ENCODE measurements around the gene DOK7. TPM values are rescaled to one million over a fixed set of nuclear protein-coding genes. Genes with fewer than 3 reads are reported as not detected.
A peak's percentile ranks its signal among the peaks of the same experiment; 100 is the strongest.

DOK7 gene, protein sequence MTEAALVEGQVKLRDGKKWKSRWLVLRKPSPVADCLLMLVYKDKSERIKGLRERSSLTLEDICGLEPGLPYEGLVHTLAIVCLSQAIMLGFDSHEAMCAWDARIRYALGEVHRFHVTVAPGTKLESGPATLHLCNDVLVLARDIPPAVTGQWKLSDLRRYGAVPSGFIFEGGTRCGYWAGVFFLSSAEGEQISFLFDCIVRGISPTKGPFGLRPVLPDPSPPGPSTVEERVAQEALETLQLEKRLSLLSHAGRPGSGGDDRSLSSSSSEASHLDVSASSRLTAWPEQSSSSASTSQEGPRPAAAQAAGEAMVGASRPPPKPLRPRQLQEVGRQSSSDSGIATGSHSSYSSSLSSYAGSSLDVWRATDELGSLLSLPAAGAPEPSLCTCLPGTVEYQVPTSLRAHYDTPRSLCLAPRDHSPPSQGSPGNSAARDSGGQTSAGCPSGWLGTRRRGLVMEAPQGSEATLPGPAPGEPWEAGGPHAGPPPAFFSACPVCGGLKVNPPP
- total RNA-seq, result not detected

DNA sequence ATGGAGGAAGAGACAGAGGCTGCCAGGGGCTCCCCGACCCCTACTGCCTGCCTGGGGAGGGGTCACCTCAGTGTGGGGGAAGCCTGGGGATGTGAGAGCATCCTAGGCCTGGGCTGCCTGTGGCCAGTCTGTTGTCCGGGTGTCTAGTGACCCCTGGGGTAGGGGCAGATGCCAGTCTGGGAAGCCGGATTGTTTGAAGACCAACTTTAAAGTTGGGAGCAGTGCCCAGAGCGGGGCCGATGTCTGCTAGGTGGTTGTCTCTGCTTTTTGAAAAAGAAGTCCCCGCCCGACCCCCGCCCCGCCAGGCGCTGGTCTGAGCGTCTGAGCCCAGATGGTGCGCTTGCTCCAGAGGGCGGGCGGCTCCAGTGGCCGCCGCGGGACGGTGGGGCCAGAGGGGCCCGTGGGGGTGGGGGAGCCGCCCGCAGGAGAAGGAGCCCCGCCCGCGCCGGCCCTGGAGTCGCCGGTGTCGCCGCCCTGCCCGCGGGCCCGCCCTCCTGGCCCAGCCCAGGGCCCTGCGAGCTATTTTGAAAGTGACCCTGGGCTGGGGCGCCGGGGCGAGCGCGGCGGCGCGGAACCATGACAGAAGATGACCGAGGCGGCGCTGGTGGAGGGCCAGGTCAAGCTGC lies at the start of gene DOK7:
Gene DOK7 (plus strand): TSS at position 517 of the 626 bp plus-strand sequence. CDS start 70 bp downstream, at position 587.
- no peak for ATAC-seq (ENCODE audit: low read depth)
- DNase-seq, result no peak
- no peaks in the 10 kb centered on the region for H3K9me3 Mint-ChIP-seq
- peaks cover 16% of the 10 kb centered on the region for H3K27me3 Mint-ChIP-seq
- no peaks in the 10 kb centered on the region for H3K36me3 Mint-ChIP-seq
- no peaks in the 10 kb centered on the region for H3K4me1 Mint-ChIP-seq
- POLR2A ChIA-PET, result no interaction called here
- no peak within 1 kb of the TSS for H3K27ac Mint-ChIP-seq
- no peak within 1 kb of the TSS for H3K4me3 Mint-ChIP-seq

DNA sequence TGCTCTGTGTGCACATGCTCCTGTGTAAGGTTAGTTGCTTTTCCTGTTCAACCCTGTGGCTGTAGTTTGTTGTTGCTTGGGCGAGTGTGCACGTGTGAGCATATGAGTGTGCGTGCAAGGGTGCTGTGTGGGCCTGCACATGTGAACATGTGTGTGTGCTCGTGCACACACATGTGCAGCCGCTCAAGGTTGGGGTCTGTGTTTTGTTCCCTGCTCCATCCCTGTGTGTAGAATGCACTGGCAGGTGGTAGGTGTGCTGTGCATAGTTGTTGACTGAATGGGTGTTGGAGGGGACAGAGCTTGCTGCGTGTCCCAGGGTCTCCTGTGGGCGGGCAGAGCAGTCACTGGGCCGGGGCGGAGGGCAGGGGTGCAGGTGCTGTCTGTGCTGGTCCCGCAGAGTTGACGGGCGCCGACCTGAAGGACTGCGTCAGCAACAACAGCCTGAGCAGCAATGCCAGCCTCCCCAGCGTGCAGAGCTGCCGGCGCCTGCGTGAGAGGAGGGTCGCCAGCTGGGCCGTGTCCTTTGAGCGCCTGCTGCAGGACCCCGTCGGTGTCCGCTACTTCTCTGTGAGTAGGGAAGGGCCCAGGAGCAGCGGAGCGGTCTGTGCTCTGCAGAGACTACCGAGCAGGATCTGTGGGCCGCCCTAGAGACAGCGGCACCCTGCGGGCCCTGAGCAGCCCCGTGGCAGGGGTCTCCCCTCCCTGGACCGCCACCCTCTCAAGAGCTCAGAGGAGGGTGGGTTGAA lies 49.3 kb upstream of the DOK7 start:
- Mint-ChIP-seq H3K9me3 (no peaks in the 10 kb centered on the region), H3K4me3 (no peak overlapping the region), H3K27ac (no peak overlapping the region), H3K4me1 (no peaks in the 10 kb centered on the region), H3K36me3 (no peaks in the 10 kb centered on the region), H3K27me3 (no peaks in the 10 kb centered on the region)
- DNase-seq (no peak), ATAC-seq (ENCODE audit: low read depth) (no peak)
- POLR2A ChIA-PET, result no interaction called here

DNA sequence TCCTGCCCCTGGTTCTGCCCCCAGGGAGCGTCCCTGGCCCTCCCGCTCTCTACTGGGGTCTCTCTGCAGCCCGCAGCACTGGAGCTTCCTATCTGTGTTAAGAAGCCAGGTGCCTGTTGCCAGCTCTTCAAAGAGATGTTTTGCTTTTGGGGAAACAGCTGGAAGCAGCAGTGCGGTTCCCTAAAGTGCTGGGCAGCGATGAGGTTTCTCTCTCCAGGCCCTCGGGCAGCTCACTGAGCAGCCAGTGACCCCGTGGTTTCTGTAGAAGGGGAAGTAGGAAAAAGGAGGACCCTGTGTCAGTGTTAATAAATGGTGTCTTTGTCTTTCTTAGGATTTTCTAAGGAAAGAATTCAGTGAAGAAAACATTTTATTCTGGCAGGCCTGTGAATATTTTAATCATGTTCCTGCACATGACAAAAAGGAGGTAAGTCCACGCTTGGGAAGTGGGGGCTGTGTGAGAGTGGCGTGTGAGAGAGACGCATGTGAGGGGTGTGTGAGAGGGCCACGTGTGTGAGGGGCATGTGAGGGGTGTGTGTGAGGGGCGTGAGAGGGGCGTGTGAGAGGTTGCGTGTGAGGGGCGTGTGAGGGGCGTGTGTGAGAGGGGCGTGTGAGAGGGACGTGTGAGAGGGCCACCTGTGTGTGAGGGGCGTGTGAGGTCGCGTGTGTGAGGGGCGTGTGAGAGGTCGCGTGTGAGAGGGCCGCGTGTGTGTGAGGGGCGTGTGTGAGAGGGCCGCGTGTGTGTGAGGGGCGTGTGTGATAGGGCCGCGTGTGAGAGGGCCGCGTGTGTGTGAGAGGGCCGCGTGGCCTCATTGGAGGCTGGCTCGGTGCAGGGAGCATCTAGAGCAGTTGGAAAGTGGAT lies 48.5 kb upstream of the DOK7 start:
- H3K4me1 Mint-ChIP-seq, result no peaks in the 10 kb centered on the region
- no peak overlapping the region for H3K27ac Mint-ChIP-seq

DNA sequence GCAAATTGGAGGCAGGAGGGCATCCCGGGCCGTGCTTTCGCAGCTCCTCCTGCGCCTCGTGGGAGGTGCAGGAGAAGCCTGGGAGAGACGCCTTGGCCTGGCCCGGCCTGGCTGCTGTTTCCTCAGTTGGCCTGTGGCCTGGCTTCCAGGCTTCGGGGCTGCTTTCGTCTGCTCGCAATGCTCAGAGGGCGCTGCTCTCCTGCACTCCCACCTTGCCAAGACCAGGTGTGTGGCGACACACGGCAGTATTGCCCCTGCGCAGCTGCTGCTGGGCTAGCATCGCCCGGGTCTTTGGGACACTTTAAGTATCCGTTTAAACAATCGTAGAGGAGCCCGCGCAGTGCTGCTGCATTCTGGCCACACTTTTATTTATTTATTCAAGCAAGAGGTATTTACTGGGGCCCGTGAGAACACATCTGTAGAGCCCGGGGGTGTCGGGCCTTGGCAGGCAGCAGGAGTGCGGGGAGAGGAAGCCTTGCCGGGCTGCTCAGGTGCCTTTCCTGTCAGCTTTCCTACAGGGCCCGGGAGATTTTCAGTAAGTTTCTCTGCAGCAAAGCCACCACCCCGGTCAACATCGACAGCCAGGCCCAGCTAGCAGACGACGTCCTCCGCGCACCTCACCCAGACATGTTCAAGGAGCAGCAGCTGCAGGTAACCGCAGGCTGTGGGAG lies 47.5 kb upstream of the DOK7 start:
- no peaks in the 10 kb centered on the region for H3K27me3 Mint-ChIP-seq
- no peaks in the 10 kb centered on the region for H3K36me3 Mint-ChIP-seq
- POLR2A ChIA-PET, result no interaction called here
- H3K4me1 Mint-ChIP-seq, result no peaks in the 10 kb centered on the region
- DNase-seq (peak; percentile 9), ATAC-seq (ENCODE audit: low read depth) (no peak)
- H3K27ac Mint-ChIP-seq, result no peak overlapping the region
- H3K4me3 Mint-ChIP-seq, result no peak overlapping the region
- H3K9me3 Mint-ChIP-seq, result no peaks in the 10 kb centered on the region

More for the DNA sequence above, 48.5 kb upstream of the DOK7 start:
- no peak for DNase-seq
- no peaks in the 10 kb centered on the region for H3K36me3 Mint-ChIP-seq
- ATAC-seq (ENCODE audit: low read depth), result no peak
- H3K4me3 Mint-ChIP-seq, result no peak overlapping the region
- POLR2A ChIA-PET, result no interaction called here
- no peaks in the 10 kb centered on the region for H3K9me3 Mint-ChIP-seq
- no peaks in the 10 kb centered on the region for H3K27me3 Mint-ChIP-seq

DNA sequence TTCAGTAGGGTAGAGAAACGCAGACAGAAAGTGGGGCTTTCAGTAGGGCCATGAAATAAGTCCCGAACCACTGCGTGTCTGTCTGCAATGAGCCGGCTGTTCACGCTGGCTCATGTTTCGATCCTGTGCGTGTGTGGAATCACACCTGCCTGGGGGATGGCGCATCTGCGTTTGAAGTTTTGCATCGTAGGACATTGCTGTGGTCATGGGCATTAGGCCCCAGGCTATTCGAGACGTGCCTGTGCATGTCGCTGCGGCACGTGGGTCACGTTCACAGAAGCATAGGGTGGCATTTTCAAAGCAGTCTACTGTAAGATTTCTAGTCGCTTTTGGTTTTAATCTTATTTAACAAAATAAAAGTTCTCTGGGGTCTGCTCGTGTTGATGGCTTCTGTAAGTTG lies 46.8 kb upstream of the DOK7 start:
- POLR2A ChIA-PET, result no interaction called here
- ATAC-seq (ENCODE audit: low read depth) (no peak), DNase-seq (no peak)
- no peak overlapping the region for H3K27ac Mint-ChIP-seq
- H3K9me3 Mint-ChIP-seq, result no peaks in the 10 kb centered on the region
- H3K27me3 Mint-ChIP-seq, result no peaks in the 10 kb centered on the region
- H3K36me3 Mint-ChIP-seq, result no peaks in the 10 kb centered on the region
- H3K4me3 Mint-ChIP-seq, result no peak overlapping the region
- no peaks in the 10 kb centered on the region for H3K4me1 Mint-ChIP-seq

DNA sequence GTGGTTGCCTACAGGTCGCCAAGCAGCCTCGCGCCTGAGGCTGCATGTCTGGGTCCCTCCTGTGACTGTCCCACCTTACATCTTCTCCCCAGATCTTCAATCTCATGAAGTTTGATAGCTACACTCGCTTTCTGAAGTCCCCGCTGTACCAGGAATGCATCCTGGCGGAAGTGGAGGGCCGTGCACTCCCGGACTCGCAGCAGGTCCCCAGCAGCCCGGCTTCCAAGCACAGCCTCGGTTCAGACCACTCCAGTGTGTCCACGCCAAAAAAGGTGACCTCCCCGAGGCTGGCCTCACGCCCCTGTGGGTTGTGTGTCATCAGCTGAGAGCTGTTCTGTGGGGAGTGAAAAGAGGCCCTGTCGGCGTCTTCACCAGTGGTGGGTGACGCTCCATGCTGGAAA lies 46.3 kb upstream of the DOK7 start:
- H3K36me3 Mint-ChIP-seq, result no peaks in the 10 kb centered on the region
- no peaks in the 10 kb centered on the region for H3K4me1 Mint-ChIP-seq
- POLR2A ChIA-PET, result no interaction called here
- DNase-seq (no peak), ATAC-seq (ENCODE audit: low read depth) (no peak)
- no peak overlapping the region for H3K4me3 Mint-ChIP-seq
- no peak overlapping the region for H3K27ac Mint-ChIP-seq
- no peaks in the 10 kb centered on the region for H3K27me3 Mint-ChIP-seq
- no peaks in the 10 kb centered on the region for H3K9me3 Mint-ChIP-seq

DNA sequence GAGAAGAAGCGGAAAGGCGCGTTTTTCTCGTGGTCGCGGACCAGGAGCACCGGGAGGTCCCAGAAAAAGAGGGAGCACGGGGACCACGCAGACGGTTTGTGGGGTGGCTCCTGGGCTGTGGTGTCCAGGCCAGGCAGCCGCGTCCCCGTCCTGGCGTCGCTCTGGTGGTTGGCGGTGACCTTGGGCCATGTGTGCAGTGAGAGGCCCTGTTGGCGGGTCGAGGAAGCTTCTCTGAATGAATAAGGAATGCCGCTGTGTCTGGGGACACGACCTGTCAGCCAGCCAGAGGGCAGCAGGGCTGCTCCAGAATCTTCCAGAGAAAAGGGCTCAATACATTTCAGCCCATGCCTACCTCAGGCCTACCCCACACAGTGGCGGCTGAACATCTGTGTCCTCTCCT lies 45.7 kb upstream of the DOK7 start:
- H3K36me3 Mint-ChIP-seq, result no peaks in the 10 kb centered on the region
- H3K4me1 Mint-ChIP-seq, result no peaks in the 10 kb centered on the region
- no peaks in the 10 kb centered on the region for H3K9me3 Mint-ChIP-seq
- H3K27ac Mint-ChIP-seq, result no peak overlapping the region
- no peak overlapping the region for H3K4me3 Mint-ChIP-seq
- DNase-seq, result no peak
- ATAC-seq (ENCODE audit: low read depth), result no peak
- POLR2A ChIA-PET, result no interaction called here
- no peaks in the 10 kb centered on the region for H3K27me3 Mint-ChIP-seq

DNA sequence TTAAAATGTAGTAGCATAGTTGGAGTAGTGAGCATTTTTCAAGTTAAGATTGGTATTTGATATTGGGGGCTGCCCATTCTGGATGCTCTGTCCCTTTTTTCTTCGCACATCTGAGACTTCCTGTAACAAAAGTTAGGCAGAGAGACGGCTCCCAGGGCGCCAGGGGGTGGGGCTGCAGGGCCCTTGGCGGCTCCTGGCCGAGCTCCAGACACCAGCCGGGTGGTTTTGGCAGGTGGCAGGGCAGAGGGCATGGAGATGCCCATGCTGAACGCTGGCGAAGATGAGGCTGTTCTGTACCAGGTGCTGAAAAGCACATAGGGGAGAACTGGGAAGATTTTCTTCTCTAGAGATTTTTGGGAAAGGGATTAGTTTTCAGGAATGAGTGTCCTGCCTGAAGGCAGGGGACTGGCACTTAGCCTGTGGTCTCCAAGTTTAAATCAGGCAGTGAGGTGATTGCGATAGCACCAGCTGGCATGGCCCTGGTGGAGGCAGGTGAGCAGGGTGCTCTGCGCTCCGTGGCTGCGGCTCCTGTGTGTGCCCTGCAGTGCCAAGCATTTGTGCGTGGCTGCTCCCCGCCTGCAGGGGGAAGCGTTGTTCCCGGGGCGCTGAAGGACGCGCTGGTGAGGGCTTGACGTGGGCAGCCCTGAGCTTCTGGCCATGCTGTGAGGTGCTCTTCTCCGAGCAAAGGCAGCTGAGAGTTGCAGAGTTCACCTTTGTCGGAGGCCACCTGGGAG lies 44.9 kb upstream of the DOK7 start:
- H3K27me3 Mint-ChIP-seq, result no peaks in the 10 kb centered on the region
- no peak overlapping the region for H3K4me3 Mint-ChIP-seq
- no peaks in the 10 kb centered on the region for H3K9me3 Mint-ChIP-seq
- DNase-seq (no peak), ATAC-seq (ENCODE audit: low read depth) (no peak)
- POLR2A ChIA-PET, result no interaction called here
- no peak overlapping the region for H3K27ac Mint-ChIP-seq
- no peaks in the 10 kb centered on the region for H3K36me3 Mint-ChIP-seq
- H3K4me1 Mint-ChIP-seq, result no peaks in the 10 kb centered on the region

DNA sequence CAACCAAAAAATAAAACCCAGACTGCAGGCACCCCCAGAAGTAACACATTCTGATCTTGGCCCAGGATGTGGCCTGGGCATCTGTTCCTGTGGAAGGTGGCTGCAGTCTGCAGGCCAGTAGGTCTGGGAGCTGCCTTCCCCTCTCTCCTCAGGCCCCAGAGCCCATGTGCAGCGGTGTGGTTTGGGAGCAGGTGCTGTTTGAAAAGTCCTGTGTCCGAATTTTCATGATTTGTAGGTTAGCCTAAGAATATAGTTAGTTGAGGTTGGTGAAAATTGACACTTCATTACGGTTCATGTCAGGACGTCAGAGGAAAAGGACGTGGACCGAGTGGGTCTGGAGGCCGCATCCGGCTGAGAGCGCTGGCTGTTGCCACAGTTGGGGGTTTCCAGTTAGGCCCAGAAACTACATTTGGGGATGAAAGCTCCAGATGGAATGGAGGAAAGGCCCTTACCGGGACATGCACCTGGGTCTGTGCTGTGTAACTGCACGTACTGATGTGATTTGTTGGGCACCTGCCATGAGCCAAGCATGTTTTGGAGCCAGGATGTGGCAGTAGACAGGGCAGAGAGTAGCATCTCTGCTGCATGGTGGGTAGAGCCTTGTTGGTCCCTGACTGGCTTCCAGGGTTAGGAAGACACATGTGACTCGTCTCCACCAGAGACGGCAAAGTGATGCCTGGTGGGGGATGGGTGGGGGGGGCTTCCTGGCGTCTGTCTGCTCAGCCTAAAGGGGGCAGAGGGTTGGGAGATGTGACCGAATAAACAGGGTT lies 43.1 kb upstream of the DOK7 start:
- Mint-ChIP-seq H3K27me3 (no peaks in the 10 kb centered on the region), H3K4me1 (no peaks in the 10 kb centered on the region), H3K36me3 (no peaks in the 10 kb centered on the region), H3K4me3 (no peak overlapping the region), H3K27ac (no peak overlapping the region), H3K9me3 (no peaks in the 10 kb centered on the region)
- POLR2A ChIA-PET, result no interaction called here
- no peak for ATAC-seq (ENCODE audit: low read depth)
- no peak for DNase-seq

DNA sequence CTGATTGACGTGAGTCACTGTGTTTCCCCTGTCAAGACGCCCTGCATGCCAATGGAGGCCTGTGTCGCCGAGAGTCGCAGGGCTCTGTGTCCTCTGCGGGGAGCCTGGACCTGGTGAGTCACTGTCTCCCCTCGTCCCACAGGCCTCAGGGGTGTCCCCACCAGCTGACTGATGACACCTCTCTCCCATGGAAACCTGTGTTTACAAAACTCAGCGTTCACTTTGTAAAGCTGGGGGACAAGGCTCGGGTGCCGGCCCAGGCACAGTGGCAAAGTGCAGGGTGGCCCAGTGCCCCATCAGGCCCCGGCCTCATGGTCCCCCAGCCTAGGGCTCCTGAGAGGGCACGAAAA lies 42.5 kb upstream of the DOK7 start:
- Mint-ChIP-seq H3K9me3 (no peaks in the 10 kb centered on the region), H3K36me3 (no peaks in the 10 kb centered on the region), H3K4me1 (no peaks in the 10 kb centered on the region), H3K27ac (no peak overlapping the region), H3K27me3 (no peaks in the 10 kb centered on the region), H3K4me3 (no peak overlapping the region)
- POLR2A ChIA-PET, result no interaction called here
- DNase-seq (no peak), ATAC-seq (ENCODE audit: low read depth) (no peak)

DNA sequence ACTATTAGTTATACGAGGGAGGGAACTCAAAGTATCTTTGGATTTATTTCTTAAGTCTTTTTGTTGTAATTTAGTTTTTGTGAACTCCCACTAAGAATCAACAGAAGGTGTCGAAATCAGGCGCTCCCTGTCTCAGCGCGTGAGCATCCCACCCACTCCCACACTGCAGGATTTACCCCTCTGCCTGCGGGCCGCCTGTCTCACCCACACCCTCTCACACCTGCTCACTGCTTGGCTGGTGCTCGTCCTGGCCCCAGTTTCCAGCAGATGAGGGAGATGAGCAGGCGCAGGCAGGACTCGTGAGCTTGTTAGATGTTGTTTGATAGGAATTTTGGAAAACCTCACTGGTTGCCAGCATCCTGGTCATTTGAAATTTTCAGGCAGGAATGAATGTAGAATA lies 42.1 kb upstream of the DOK7 start:
- Mint-ChIP-seq H3K9me3 (no peaks in the 10 kb centered on the region), H3K36me3 (no peaks in the 10 kb centered on the region), H3K27me3 (no peaks in the 10 kb centered on the region), H3K4me3 (no peak overlapping the region), H3K27ac (no peak overlapping the region), H3K4me1 (no peaks in the 10 kb centered on the region)
- DNase-seq, result no peak
- ATAC-seq (ENCODE audit: low read depth), result no peak
- POLR2A ChIA-PET, result no interaction called here

DNA sequence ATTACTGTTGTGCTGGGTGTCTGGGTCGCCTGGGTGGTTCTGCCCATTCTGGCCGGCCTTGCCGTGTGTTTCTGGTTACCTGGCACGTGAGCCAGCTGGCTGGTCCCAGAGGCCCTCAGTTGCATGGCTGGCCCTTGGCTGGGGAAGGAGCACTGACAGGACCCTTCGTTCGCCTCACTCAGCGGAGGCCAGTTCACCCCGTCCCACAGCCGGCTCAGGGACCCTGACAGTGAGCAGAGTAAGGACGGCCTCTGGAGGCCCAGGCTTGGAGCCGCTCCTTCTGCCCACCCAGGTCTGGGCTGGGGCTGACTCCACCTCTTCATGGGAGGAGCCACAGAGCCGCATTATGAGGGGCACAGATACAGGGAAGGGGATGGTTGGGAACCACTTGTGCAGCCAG lies 41.6 kb upstream of the DOK7 start:
- DNase-seq (no peak), ATAC-seq (ENCODE audit: low read depth) (no peak)
- Mint-ChIP-seq H3K9me3 (no peaks in the 10 kb centered on the region), H3K27me3 (no peaks in the 10 kb centered on the region), H3K4me1 (no peaks in the 10 kb centered on the region), H3K36me3 (no peaks in the 10 kb centered on the region), H3K4me3 (no peak overlapping the region), H3K27ac (no peak overlapping the region)
- POLR2A ChIA-PET, result no interaction called here
